K562 (cell line): ENCODE data around the gene WIPF3. TPM values are rescaled to one million over a fixed set of nuclear protein-coding genes. Genes with fewer than 3 reads are reported as not detected.

Experiments used
- MAX ChIP-seq: sonication (generic); formaldehyde crosslinking; IDR thresholded peaks from 2 replicates; pipeline ENCODE4 v1.9.0; 2022; ENCODE audit warnings: mild to moderate bottlenecking, missing genetic modification reagents
- SLC30A9 ChIP-seq: fragments of 250-450 bp; sonication (Bioruptor Pico); IDR thresholded peaks from 2 replicates; pipeline ENCODE4 v1.8.0; 2022; ENCODE audit warnings: mild to moderate bottlenecking, moderate library complexity
- TAF7 ChIP-seq: fragments of 450-650 bp; IDR thresholded peaks from 2 replicates; pipeline ENCODE4 v1.6.1; 2016; ENCODE audit warnings: missing genetic modification characterization, missing compliant biosample characterization
- THRAP3 ChIP-seq: fragments of 450-650 bp; IDR thresholded peaks from 2 replicates; pipeline ENCODE4 v1.6.1; 2016; ENCODE audit warnings: mild to moderate bottlenecking, inconsistent platforms, borderline replicate concordance
- ZNF318 ChIP-seq, 2 experiments: fragments of 450-650 bp; IDR thresholded peaks; 2 replicates each; pipeline ENCODE4 v1.6.1; 2016; ENCODE audit warnings: mild to moderate bottlenecking in 2 of 2, borderline replicate concordance in 1 of 2, low read depth in 1 of 2, moderate library complexity in 1 of 2
- polyA plus RNA-seq, 8 experiments: library from polyadenylated mRNA; depleted of rRNA in 4 of 8; stranded (reverse) in 5 of 8; unstranded in 3 of 8; fragments of >200 nt; fragmentation: Nextera tagmentation in 2 of 8; fragmentation: Illumina TruSeq in 1 of 8; extraction: Ambion mirVana in 2 of 8; extraction: Trizol in 1 of 8; gene quantifications; 2 replicates each; pipeline versions ENCODE4 v1.2.1 to v1.2.3, GENCODE V29; 2011 to 2014; ENCODE audit warnings: inconsistent platforms in 1 of 8, missing spikeins in 1 of 8
- total RNA-seq, 7 experiments: library from RNA; depleted of rRNA in 6 of 7; stranded (reverse); fragments of >200 nt in 6 of 7; fragmentation: Illumina TruSeq in 2 of 7; extraction: Trizol in 2 of 7; gene quantifications; 2 replicates each; pipeline versions ENCODE4 v1.2.1 to v1.2.3, GENCODE V29; 2011 to 2021; ENCODE audit warnings: low replicate concordance in 1 of 7

The WIPF3 gene
- total and polyA plus RNA-seq, 9 of the 15 experiments (the other 6 are each of a cell fraction or from before 2014, with no cell fraction given) = 0.18 to 3.2 (median 1.7) TPM

- TF ChIP-seq ZNF318 (IDR thresholded peaks at IDR 0.05; ENCODE audit: borderline replicate concordance in 1 of 2, low read depth in 1 of 2) = no peak
- TF ChIP-seq TAF7 (tag) = no peak
- TF ChIP-seq MAX = no peak
- no peak for TF ChIP-seq SLC30A9
- no peak for TF ChIP-seq THRAP3
These were observed 120.4 kb downstream of the WIPF3 start (continued) for GRCh38 chr7:29926741-29927140.
